Heart left ventricle (tissue), 13 donors: ENCODE data around the gene ALG8.

Experiments used
- CTCF ChIP-seq, 12 donors: fragments of 200-600 bp; sonication (generic) in 4 of 12; IDR thresholded peaks; one replicate each; pipeline versions ENCODE4 v1.5.0 to v1.8.0; 2018 to 2022; ENCODE audit warnings: antibody characterized with exemption in 12 of 12, mild to moderate bottlenecking in 5 of 12
- POLR2A ChIP-seq, 2 donors: fragments of 450-650 bp; IDR thresholded peaks; one replicate each; pipeline ENCODE4 v1.6.1; 2017; ENCODE audit warnings: antibody characterized with exemption in 2 of 2, mild to moderate bottlenecking in 2 of 2, moderate library complexity in 2 of 2
- donor health status: ischemic (EF 13 %, LVEDD 7.1; RV severe dilation, severe dysfunction).
- donor health status: DM: no; HTN: yes; CAD: no.
- donor health status: DM: no; HTN: no; CAD: no.
- donor health status: ischemic (EF 25% LVEDD 6.9; RV normal size, moderate dysfunction).
- donor health status: ischemic (EF 25% LVEDD 5.7; RV mildly dilated, moderate dysfunction).
- donor health status: ischemic (EF 35%, LVEDD 5.7; RV mildly dilated, moderate dysfunction).
- donor health status: nonischemic (EF 11% LVEDD 7.7; RV severe dilation, severe dysfunction).
- donor health status: DM: yes; HTN: yes; CAD: no.
- donor health status: PGD.
- donor health status: ischemic (EF 29% LVEDD 5.4; RV normal size, mild dysfunction).
- donor health status: nonischemic (EF 23%, LVEDD 6.1; RV moderate dilation, normal function).

DNA sequence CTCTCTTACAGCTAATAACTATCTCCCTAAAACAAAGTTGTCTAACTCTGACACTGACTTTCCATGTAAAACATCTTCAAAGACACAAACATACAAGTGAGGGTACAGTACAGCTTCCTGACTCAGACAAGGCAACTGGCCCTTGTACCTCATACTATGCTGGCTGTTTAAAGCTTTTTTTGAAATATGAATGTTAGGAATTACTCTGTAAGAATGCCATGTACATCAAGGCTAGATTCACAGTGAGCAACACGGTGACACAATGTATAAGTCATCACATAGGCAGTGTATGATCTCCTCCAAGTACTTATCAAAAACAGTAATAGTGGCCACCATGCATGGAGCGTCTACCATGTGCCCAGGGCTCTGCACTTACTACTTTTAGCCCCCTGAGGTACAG lies 28.6 kb downstream of the ALG8 start:
- no peak for TF ChIP-seq POLR2A (IDR thresholded peaks at IDR 0.05)
- TF ChIP-seq CTCF (IDR thresholded peaks at IDR 0.05), result no peak
